Ishikawa (cell line): Measurements from ENCODE around the gene THADA.

ENCODE experiments used
- CEBPB ChIP-seq: IDR thresholded peaks from 2 replicates; pipeline ENCODE4 v1.6.1; 2012
- CREB1 ChIP-seq: IDR thresholded peaks from 2 replicates; pipeline ENCODE4 v1.6.1; 2012; ENCODE audit warnings: low read depth
- EGR1 ChIP-seq: IDR thresholded peaks from 2 replicates; pipeline ENCODE4 v1.6.1; 2012
- EP300 ChIP-seq: IDR thresholded peaks from 2 replicates; pipeline ENCODE4 v1.6.1; 2012; ENCODE audit warnings: borderline replicate concordance
- FOXM1 ChIP-seq: IDR thresholded peaks from 2 replicates; pipeline ENCODE4 v1.6.1; 2012; ENCODE audit warnings: low read depth, borderline replicate concordance
- NFIC ChIP-seq: IDR thresholded peaks from 2 replicates; pipeline ENCODE4 v1.6.1; 2012
- RAD21 ChIP-seq: IDR thresholded peaks from 2 replicates; pipeline ENCODE4 v1.6.1; 2012; ENCODE audit warnings: low read depth
- TAF1 ChIP-seq: IDR thresholded peaks from 2 replicates; pipeline ENCODE4 v1.6.1; 2012; ENCODE audit warnings: low read depth, mild to moderate bottlenecking
- TCF12 ChIP-seq: IDR thresholded peaks from 2 replicates; pipeline ENCODE4 v1.6.1; 2012; ENCODE audit warnings: low read depth
- TEAD4 ChIP-seq: IDR thresholded peaks from 2 replicates; pipeline ENCODE4 v1.6.1; 2012
- USF1 ChIP-seq: IDR thresholded peaks from 2 replicates; pipeline ENCODE4 v1.6.1; 2012
- YY1 ChIP-seq: IDR thresholded peaks from 2 replicates; pipeline ENCODE4 v1.6.1; 2012; ENCODE audit warnings: low read depth
- ZBTB7A ChIP-seq: IDR thresholded peaks from 2 replicates; pipeline ENCODE4 v1.6.1; 2012; ENCODE audit warnings: low read depth
- TF ChIP-seq, protein P1 (sequence below): IDR thresholded peaks from 2 replicates; pipeline ENCODE4 v1.6.1; 2012
- TF ChIP-seq, protein P2 (sequence below): IDR thresholded peaks from 2 replicates; pipeline ENCODE4 v1.6.1; 2012; ENCODE audit warnings: low read depth, mild to moderate bottlenecking

THADA gene

GRCh38 chr2:43452318-43452731 lies 143.5 kb downstream of the THADA start:
- no peak for TF ChIP-seq CREB1
- TF ChIP-seq, protein P1, sequence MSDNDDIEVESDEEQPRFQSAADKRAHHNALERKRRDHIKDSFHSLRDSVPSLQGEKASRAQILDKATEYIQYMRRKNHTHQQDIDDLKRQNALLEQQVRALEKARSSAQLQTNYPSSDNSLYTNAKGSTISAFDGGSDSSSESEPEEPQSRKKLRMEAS: no peak
- TF ChIP-seq FOXM1: no peak
- TF ChIP-seq TAF1: no peak
- TF ChIP-seq TEAD4: no peak

- TF ChIP-seq, protein P1: no peak
- TF ChIP-seq EGR1 (no peak), TEAD4 (no peak), TAF1 (no peak), NFIC (no peak), ZBTB7A (no peak), CEBPB (no peak)
- TF ChIP-seq, protein P2, sequence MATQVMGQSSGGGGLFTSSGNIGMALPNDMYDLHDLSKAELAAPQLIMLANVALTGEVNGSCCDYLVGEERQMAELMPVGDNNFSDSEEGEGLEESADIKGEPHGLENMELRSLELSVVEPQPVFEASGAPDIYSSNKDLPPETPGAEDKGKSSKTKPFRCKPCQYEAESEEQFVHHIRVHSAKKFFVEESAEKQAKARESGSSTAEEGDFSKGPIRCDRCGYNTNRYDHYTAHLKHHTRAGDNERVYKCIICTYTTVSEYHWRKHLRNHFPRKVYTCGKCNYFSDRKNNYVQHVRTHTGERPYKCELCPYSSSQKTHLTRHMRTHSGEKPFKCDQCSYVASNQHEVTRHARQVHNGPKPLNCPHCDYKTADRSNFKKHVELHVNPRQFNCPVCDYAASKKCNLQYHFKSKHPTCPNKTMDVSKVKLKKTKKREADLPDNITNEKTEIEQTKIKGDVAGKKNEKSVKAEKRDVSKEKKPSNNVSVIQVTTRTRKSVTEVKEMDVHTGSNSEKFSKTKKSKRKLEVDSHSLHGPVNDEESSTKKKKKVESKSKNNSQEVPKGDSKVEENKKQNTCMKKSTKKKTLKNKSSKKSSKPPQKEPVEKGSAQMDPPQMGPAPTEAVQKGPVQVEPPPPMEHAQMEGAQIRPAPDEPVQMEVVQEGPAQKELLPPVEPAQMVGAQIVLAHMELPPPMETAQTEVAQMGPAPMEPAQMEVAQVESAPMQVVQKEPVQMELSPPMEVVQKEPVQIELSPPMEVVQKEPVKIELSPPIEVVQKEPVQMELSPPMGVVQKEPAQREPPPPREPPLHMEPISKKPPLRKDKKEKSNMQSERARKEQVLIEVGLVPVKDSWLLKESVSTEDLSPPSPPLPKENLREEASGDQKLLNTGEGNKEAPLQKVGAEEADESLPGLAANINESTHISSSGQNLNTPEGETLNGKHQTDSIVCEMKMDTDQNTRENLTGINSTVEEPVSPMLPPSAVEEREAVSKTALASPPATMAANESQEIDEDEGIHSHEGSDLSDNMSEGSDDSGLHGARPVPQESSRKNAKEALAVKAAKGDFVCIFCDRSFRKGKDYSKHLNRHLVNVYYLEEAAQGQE: no peak
Observed at GRCh38 chr2:43450617-43451016, 145.2 kb downstream of the THADA start.

GRCh38 chr2:43448822-43449110 lies 147.1 kb downstream of the THADA start:
- TF ChIP-seq FOXM1: no peak
- TF ChIP-seq TAF1: no peak
- TF ChIP-seq TCF12: no peak
- no peak for TF ChIP-seq USF1
- TF ChIP-seq, protein P2: no peak
- no peak for TF ChIP-seq EGR1
- TF ChIP-seq, protein P1: no peak
- no peak for TF ChIP-seq CREB1
- TF ChIP-seq YY1: no peak
- TF ChIP-seq CEBPB: no peak
- no peak for TF ChIP-seq NFIC
- no peak for TF ChIP-seq EP300
- TF ChIP-seq TEAD4: no peak
- no peak for TF ChIP-seq ZBTB7A
- TF ChIP-seq RAD21: no peak

DNA sequence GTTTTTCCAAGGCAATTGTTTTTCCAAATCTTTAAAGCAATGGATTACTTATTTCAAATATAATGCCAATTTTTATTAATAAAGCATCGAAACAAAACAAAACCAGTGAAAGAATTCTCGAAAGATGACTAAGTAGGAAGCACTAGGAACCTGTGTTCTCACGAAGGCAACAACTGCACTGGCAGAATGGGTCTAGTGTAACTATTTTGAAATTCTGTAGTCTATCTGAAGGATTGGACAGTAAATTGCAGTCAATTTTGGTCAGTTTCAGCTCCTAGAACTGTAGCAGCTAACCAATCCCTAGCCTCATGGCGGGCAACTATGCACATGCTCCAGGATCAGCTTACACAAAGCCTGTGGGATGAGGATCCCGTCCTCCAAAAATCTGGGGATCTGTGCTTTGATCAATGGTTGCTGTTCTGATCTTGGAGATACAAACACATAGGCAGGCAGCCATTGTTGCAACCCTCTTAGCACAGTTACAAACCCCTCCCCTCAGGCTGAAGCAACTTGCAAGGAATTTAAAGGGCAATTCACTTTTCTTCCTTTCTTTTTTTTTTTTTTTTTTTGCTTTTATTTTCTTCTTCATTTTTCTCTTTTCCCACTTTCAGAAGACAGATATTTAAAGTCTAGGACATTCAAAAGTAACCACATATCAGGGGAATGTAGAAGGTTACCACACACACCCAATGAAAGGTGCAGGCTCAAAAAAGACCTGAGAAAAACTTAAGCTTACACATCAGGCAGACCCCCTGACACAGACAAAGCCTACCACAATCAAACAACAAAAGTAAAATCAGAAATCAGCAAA lies 147.6 kb downstream of the THADA start:
- no peak for TF ChIP-seq YY1
- no peak for TF ChIP-seq USF1
- no peak for TF ChIP-seq CEBPB
- no peak for TF ChIP-seq TAF1
- TF ChIP-seq NFIC: no peak
- no peak for TF ChIP-seq CREB1
- no peak for TF ChIP-seq TCF12
- TF ChIP-seq FOXM1: no peak
- TF ChIP-seq, protein P1: no peak
- no peak for TF ChIP-seq EGR1
- TF ChIP-seq RAD21: no peak
- TF ChIP-seq ZBTB7A: no peak
- TF ChIP-seq TEAD4: no peak
- TF ChIP-seq EP300: no peak
- TF ChIP-seq, protein P2: no peak

GRCh38 chr2:43445781-43446180 lies 150.1 kb downstream of the THADA start:
- TF ChIP-seq NFIC (no peak), TCF12 (no peak), CREB1 (no peak), ZBTB7A (no peak), EGR1 (no peak), TEAD4 (no peak), CEBPB (no peak), YY1 (no peak), USF1 (no peak), EP300 (no peak), RAD21 (no peak), TAF1 (no peak), FOXM1 (no peak)
- TF ChIP-seq, protein P1: no peak
- TF ChIP-seq, protein P2: no peak
